ENCODE measurements around the gene PRKCZ. TPM values are rescaled to one million over a fixed set of nuclear protein-coding genes. Genes with fewer than 3 reads are reported as not detected.

The PRKCZ gene
- total RNA-seq, 1 donor from 2014 or later: 32.6 TPM

- no peak overlapping the region for H3K4me2 ChIP-seq (ENCODE audit: low read length)
- no peak overlapping the region for H3K4me3 Mint-ChIP-seq (ENCODE audit: unreplicated experiment)
These were observed 127.8 kb downstream of the PRKCZ start for GRCh38 chr1:2177946-2178538.

GRCh38 chr1:2178875-2179274 lies 128.7 kb downstream of the PRKCZ start:
- Histone ChIP-seq H3K4me1 (ENCODE audit: insufficient read depth, low read length) (no peaks in the 10 kb centered on the region), H3K79me2 (ENCODE audit: insufficient read depth, low read length) (no peaks in the 10 kb centered on the region), H3K4me2 (ENCODE audit: low read length) (no peak overlapping the region), H4K20me1 (ENCODE audit: insufficient read depth, low read length) (no peaks in the 10 kb centered on the region), H2AFZ (ENCODE audit: low read depth, low read length) (no peak overlapping the region), H3K36me3 (ENCODE audit: insufficient read depth, low read length) (no peaks in the 10 kb centered on the region), H3K27me3 (ENCODE audit: insufficient read depth, low read length) (no peaks in the 10 kb centered on the region), H3K4me3 (ENCODE audit: insufficient read depth, low read depth, low read length) (no peak overlapping the region), H3K9ac (ENCODE audit: low read length) (no peak overlapping the region), H3K9me3 (ENCODE audit: insufficient read depth, low read depth, low read length) (no peaks in the 10 kb centered on the region), H3K27ac (ENCODE audit: low read depth, low read length) (no peak overlapping the region)
- DNase-seq (ENCODE audit: low read depth): no peak
- Mint-ChIP-seq H3K4me1 (ENCODE audit: low read depth, unreplicated experiment) (peaks cover 3% of the 10 kb centered on the region), H3K36me3 (ENCODE audit: low read depth, unreplicated experiment) (peaks cover 29% of the 10 kb centered on the region), H3K4me3 (ENCODE audit: unreplicated experiment) (no peak overlapping the region), H3K9me3 (ENCODE audit: unreplicated experiment) (no peaks in the 10 kb centered on the region), H3K27me3 (ENCODE audit: low read depth, unreplicated experiment) (no peaks in the 10 kb centered on the region), H3K27ac (ENCODE audit: unreplicated experiment) (no peak overlapping the region)
- FAIRE-seq: no peak
- TF ChIP-seq CTCF (IDR thresholded peaks at IDR 0.05; ENCODE audit: insufficient read depth, low read depth, low read length): no peak
- TF ChIP-seq EZH2 (IDR thresholded peaks at IDR 0.05; ENCODE audit: insufficient read depth, low read length): no peak

More at GRCh38 chr1:2177946-2178538, 127.8 kb downstream of the PRKCZ start:
- TF ChIP-seq CTCF (IDR thresholded peaks at IDR 0.05; ENCODE audit: insufficient read depth, low read depth, low read length): no peak
- no peak for TF ChIP-seq EZH2 (IDR thresholded peaks at IDR 0.05; ENCODE audit: insufficient read depth, low read length)
- Histone ChIP-seq H3K4me1 (ENCODE audit: insufficient read depth, low read length) (no peaks in the 10 kb centered on the region), H3K9ac (ENCODE audit: low read length) (no peak overlapping the region), H4K20me1 (ENCODE audit: insufficient read depth, low read length) (no peaks in the 10 kb centered on the region), H3K27me3 (ENCODE audit: insufficient read depth, low read length) (no peaks in the 10 kb centered on the region), H3K27ac (ENCODE audit: low read depth, low read length) (no peak overlapping the region), H3K36me3 (ENCODE audit: insufficient read depth, low read length) (no peaks in the 10 kb centered on the region), H3K4me3 (ENCODE audit: insufficient read depth, low read depth, low read length) (no peak overlapping the region), H3K9me3 (ENCODE audit: insufficient read depth, low read depth, low read length) (no peaks in the 10 kb centered on the region), H3K79me2 (ENCODE audit: insufficient read depth, low read length) (no peaks in the 10 kb centered on the region), H2AFZ (ENCODE audit: low read depth, low read length) (no peak overlapping the region)
- no peak overlapping the region for H3K27ac Mint-ChIP-seq (ENCODE audit: unreplicated experiment)
- FAIRE-seq (no peak), DNase-seq (ENCODE audit: low read depth) (no peak)
- H3K36me3 Mint-ChIP-seq (ENCODE audit: low read depth, unreplicated experiment): peaks cover 28% of the 10 kb centered on the region
- H3K4me1 Mint-ChIP-seq (ENCODE audit: low read depth, unreplicated experiment): peaks cover 3% of the 10 kb centered on the region
- no peaks in the 10 kb centered on the region for H3K9me3 Mint-ChIP-seq (ENCODE audit: unreplicated experiment)
- H3K27me3 Mint-ChIP-seq (ENCODE audit: low read depth, unreplicated experiment): no peaks in the 10 kb centered on the region

DNA sequence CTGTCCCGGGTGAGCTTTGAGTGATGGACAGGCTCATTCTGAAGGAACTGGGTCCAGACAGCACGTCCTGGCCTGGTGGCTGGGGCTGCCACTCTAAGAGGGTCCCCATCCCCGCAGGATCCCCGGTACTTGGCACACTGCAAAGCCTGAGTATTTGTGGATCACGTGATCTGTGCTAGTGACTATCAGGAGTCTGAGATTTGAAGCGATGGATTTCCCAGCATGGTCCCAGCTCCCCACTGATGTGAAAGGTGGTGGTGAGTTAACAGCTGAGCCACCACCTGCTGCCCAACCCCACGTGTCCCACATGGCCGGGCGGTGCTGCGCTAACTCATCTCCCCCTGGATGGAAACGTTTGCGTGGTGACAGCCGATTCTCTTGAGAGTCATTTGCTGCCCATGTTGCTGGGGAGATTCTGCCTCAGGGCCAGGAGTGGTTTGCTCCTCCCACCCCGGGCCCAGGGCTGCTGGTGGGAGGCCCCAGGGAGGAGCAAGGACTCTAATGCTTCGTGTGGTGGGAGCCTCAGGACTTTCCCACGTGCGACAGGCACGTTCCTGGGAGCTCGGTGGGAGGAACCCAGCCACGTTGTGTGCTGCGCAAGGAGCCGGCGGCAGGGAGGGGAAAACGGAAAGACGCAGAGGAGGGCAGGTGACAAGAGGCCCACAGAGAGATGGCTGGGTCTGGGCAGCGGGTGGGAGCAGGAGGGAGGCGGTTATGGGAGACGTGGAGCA lies 129.2 kb downstream of the PRKCZ start:
- H3K79me2 ChIP-seq (ENCODE audit: insufficient read depth, low read length): no peaks in the 10 kb centered on the region
- no peak overlapping the region for H2AFZ ChIP-seq (ENCODE audit: low read depth, low read length)
- H3K27me3 ChIP-seq (ENCODE audit: insufficient read depth, low read length): no peaks in the 10 kb centered on the region
- TF ChIP-seq EZH2 (IDR thresholded peaks at IDR 0.05; ENCODE audit: insufficient read depth, low read length) (no peak), CTCF (IDR thresholded peaks at IDR 0.05; ENCODE audit: insufficient read depth, low read depth, low read length) (no peak)
- no peak overlapping the region for H3K27ac ChIP-seq (ENCODE audit: low read depth, low read length)
- Mint-ChIP-seq H3K27ac (ENCODE audit: unreplicated experiment) (no peak overlapping the region), H3K36me3 (ENCODE audit: low read depth, unreplicated experiment) (peaks cover 29% of the 10 kb centered on the region), H3K4me1 (ENCODE audit: low read depth, unreplicated experiment) (peaks cover 3% of the 10 kb centered on the region), H3K9me3 (ENCODE audit: unreplicated experiment) (no peaks in the 10 kb centered on the region), H3K27me3 (ENCODE audit: low read depth, unreplicated experiment) (no peaks in the 10 kb centered on the region), H3K4me3 (ENCODE audit: unreplicated experiment) (peak overlapping the region; percentile 14)
- no peaks in the 10 kb centered on the region for H3K36me3 ChIP-seq (ENCODE audit: insufficient read depth, low read length)
- H3K9me3 ChIP-seq (ENCODE audit: insufficient read depth, low read depth, low read length): no peaks in the 10 kb centered on the region
- H3K9ac ChIP-seq (ENCODE audit: low read length): no peak overlapping the region
- FAIRE-seq (no peak), DNase-seq (ENCODE audit: low read depth) (no peak)
- no peak overlapping the region for H3K4me3 ChIP-seq (ENCODE audit: insufficient read depth, low read depth, low read length)
- no peaks in the 10 kb centered on the region for H4K20me1 ChIP-seq (ENCODE audit: insufficient read depth, low read length)
- H3K4me1 ChIP-seq (ENCODE audit: insufficient read depth, low read length): no peaks in the 10 kb centered on the region
- no peak overlapping the region for H3K4me2 ChIP-seq (ENCODE audit: low read length)

All from astrocyte (in vitro differentiated cells and primary cell).